IPS-15b (cell line): ENCODE results near the gene IL32.

Experiments used
- H3K27me3 ChIP-seq: one replicate; pipeline ENCODE4 v1.6.1; 2013; ENCODE audit warnings: low read length; ENCODE audit not compliant: control insufficient read depth, insufficient read depth
- H3K36me3 ChIP-seq: one replicate; pipeline ENCODE4 v1.6.1; 2013; ENCODE audit warnings: low read length; ENCODE audit not compliant: control insufficient read depth, insufficient read depth
- H3K4me1 ChIP-seq: one replicate; pipeline ENCODE4 v1.6.1; 2013; ENCODE audit warnings: mild to moderate bottlenecking, low read length; ENCODE audit not compliant: control insufficient read depth, insufficient read depth
- H3K4me3 ChIP-seq: one replicate; pipeline ENCODE4 v1.5.1; 2013; ENCODE audit warnings: low read depth, low read length
- H3K9ac ChIP-seq: one replicate; pipeline ENCODE4 v1.6.1; 2013; ENCODE audit warnings: low read depth, mild to moderate bottlenecking, low read length
- H3K9me3 ChIP-seq: one replicate; pipeline ENCODE4 v1.6.1; 2013; ENCODE audit warnings: mild to moderate bottlenecking, low read length; ENCODE audit not compliant: control insufficient read depth, insufficient read depth

IL32 gene

GRCh38 chr16:3057181-3058138, 8.0 kb upstream of the IL32 start:
- Histone ChIP-seq H3K9ac (no peak overlapping the region), H3K27me3 (peaks cover 12% of the 10 kb centered on the region), H3K4me1 (no peaks in the 10 kb centered on the region), H3K36me3 (no peaks in the 10 kb centered on the region), H3K9me3 (no peaks in the 10 kb centered on the region), H3K4me3 (peak overlapping the region; percentile 58)

GRCh38 chr16:3058139-3059030, 7.1 kb upstream of the IL32 start:
- Histone ChIP-seq H3K36me3 (no peaks in the 10 kb centered on the region), H3K27me3 (peaks cover 12% of the 10 kb centered on the region), H3K9ac (no peak overlapping the region), H3K4me1 (no peaks in the 10 kb centered on the region), H3K9me3 (no peaks in the 10 kb centered on the region), H3K4me3 (peak overlapping the region; percentile 58)

- H3K36me3 ChIP-seq = no peaks in the 10 kb centered on the region
- no peaks in the 10 kb centered on the region for H3K4me1 ChIP-seq
- peaks cover 12% of the 10 kb centered on the region for H3K27me3 ChIP-seq
- peak overlapping the region; percentile 58 for H3K4me3 ChIP-seq
- H3K9me3 ChIP-seq = no peaks in the 10 kb centered on the region
- peak overlapping the region; percentile 73 for H3K9ac ChIP-seq
These were observed 6.3 kb upstream of the IL32 start for GRCh38 chr16:3059041-3059722.

- Histone ChIP-seq H3K4me3 (peak overlapping the region; percentile 58), H3K36me3 (no peaks in the 10 kb centered on the region), H3K9me3 (no peaks in the 10 kb centered on the region), H3K27me3 (peaks cover 12% of the 10 kb centered on the region), H3K9ac (peak overlapping the region; percentile 73), H3K4me1 (no peaks in the 10 kb centered on the region)
These were observed 5.7 kb upstream of the IL32 start for GRCh38 chr16:3059723-3060242.

- H3K9me3 ChIP-seq = no peaks in the 10 kb centered on the region
- H3K4me1 ChIP-seq = peaks cover 4% of the 10 kb centered on the region
- H3K27me3 ChIP-seq = peaks cover 12% of the 10 kb centered on the region
- no peak overlapping the region for H3K4me3 ChIP-seq
- H3K9ac ChIP-seq = no peak overlapping the region
- H3K36me3 ChIP-seq = no peaks in the 10 kb centered on the region
These were observed 4.9 kb upstream of the IL32 start for GRCh38 chr16:3060339-3061127.

GRCh38 chr16:3062553-3062952, 2.9 kb upstream of the IL32 start:
- Histone ChIP-seq H3K4me3 (no peak overlapping the region), H3K4me1 (peaks cover 5% of the 10 kb centered on the region), H3K36me3 (no peaks in the 10 kb centered on the region), H3K9ac (no peak overlapping the region), H3K27me3 (peaks cover 9% of the 10 kb centered on the region), H3K9me3 (no peaks in the 10 kb centered on the region)

GRCh38 chr16:3063625-3064386, 1.6 kb upstream of the IL32 start:
- H3K9ac ChIP-seq = no peak overlapping the region
- peaks cover 5% of the 10 kb centered on the region for H3K27me3 ChIP-seq
- H3K9me3 ChIP-seq = no peaks in the 10 kb centered on the region
- H3K4me3 ChIP-seq = peak overlapping the region; percentile 4
- H3K36me3 ChIP-seq = no peaks in the 10 kb centered on the region
- peaks cover 5% of the 10 kb centered on the region for H3K4me1 ChIP-seq

GRCh38 chr16:3065742-3066439, 451 bp downstream of the IL32 start:
- Histone ChIP-seq H3K27me3 (no peaks in the 10 kb centered on the region), H3K4me3 (no peak overlapping the region), H3K9me3 (no peaks in the 10 kb centered on the region), H3K36me3 (no peaks in the 10 kb centered on the region), H3K4me1 (peaks cover 5% of the 10 kb centered on the region), H3K9ac (no peak overlapping the region)

GRCh38 chr16:3066440-3066748, 954 bp downstream of the IL32 start:
- peaks cover 5% of the 10 kb centered on the region for H3K4me1 ChIP-seq
- H3K9ac ChIP-seq = no peak overlapping the region
- no peaks in the 10 kb centered on the region for H3K27me3 ChIP-seq
- H3K9me3 ChIP-seq = no peaks in the 10 kb centered on the region
- no peak overlapping the region for H3K4me3 ChIP-seq
- H3K36me3 ChIP-seq = no peaks in the 10 kb centered on the region

- H3K4me3 ChIP-seq = no peak overlapping the region
These were observed 3.0 kb downstream of the IL32 start for GRCh38 chr16:3068487-3068886.

More at GRCh38 chr16:3068487-3068886, 3.0 kb downstream of the IL32 start:
- Histone ChIP-seq H3K36me3 (no peaks in the 10 kb centered on the region), H3K27me3 (no peaks in the 10 kb centered on the region), H3K4me1 (peaks cover 5% of the 10 kb centered on the region), H3K9ac (no peak overlapping the region), H3K9me3 (no peaks in the 10 kb centered on the region)
